COR-L47 (cell line): ENCODE results near the gene TSPAN19.
A peak's percentile ranks its signal among the peaks of the same experiment; 100 is the strongest.
"Not testable (repeated sequence)": the region's sequence is repeated elsewhere in the genome, so short reads cannot be mapped to it uniquely, and the experiment has no call there.

ENCODE experiments used
- DNase-seq: peaks from one replicate; lab custom pipeline; 2025; lab: John Stamatoyannopoulos, UW

TSPAN19 gene

DNA sequence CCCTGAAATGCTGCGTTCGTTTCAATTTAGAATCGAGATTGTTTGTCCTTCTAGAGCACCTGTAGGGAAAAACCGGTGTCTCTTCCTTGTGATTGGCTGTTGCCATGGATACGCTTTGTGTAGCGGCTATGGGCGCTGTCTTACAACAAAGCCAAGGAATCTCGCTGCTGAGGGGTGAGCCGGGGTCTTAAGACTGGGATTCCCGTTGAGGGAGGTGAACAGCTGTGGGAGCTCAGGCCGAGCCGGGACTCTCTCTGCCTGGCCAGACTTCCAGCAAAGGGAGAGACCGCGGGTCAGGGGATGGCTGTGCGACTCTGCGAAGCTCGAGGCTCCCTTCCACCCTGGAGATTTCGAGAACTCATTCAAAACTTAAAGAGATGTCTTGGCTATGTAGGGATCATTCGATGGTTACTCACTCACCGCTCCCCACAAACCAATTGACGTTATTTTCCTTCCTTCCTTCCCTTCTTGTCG, at the start of gene TSPAN19, which contains the start of gene LRRIQ1:
Gene TSPAN19, minus strand, starts transcription at position 44 of the 474 bp plus-strand sequence. CDS start 6,331 bp downstream, outside the sequence.
Gene LRRIQ1, plus strand, starts transcription at position 118 of the 474 bp plus-strand sequence. CDS start 1,826 bp downstream, outside the sequence.
- peak; percentile 93 for DNase-seq

DNA sequence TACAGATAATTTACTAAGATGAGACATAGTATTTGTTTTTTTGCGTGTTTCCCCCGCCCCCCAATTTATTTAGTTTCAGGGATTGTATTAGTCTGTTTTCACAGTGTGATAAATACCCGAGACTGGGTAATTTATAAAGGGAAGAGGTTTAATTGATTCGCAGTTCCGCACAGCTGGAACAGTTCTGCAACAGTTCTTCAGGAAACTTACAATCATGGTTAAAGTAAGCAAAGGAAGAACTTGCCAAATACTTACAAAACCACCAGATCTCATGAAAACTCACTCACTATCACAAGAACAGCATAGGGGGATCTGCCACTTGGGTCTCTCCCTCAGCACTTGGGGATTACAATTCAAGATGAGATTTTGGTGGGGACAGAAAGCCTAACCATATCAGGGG, 49.0 kb upstream of the TSPAN19 start:
- no peak for DNase-seq

DNA sequence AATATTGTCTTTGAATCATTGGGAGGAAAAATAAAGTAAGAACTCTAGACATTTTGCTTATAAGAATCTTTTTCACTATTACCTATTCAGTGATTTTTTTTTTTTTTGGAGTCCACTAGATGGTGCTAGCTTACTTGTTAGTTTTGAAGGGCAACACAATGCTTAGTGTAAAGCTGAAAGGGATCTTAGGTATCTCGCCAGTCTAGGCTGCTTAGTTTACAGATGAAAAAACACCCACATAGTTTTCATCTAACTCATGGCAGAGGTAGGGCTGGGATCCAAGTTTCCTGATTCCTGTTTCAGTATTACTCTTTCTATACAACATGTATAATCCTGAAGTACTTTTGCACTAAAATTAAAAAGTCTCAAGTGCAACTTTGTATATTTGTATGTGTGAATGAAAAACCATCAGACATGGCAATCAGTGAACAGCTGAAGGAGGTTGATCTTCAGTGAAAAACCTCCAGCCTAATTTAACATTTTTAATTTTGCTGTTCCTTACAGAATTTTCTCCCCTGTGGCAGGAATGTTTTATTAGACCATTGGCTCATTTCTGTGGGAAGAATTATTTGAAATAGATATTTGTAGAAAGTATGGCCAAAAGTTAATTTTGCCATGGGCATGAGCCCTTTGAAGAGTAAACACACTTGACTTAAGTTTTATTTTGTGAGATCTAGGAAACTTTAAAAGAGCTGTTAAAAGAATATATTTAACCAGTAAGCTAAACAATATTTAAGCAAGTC, 40.8 kb upstream of the TSPAN19 start:
- peak; percentile 35 for DNase-seq

DNA sequence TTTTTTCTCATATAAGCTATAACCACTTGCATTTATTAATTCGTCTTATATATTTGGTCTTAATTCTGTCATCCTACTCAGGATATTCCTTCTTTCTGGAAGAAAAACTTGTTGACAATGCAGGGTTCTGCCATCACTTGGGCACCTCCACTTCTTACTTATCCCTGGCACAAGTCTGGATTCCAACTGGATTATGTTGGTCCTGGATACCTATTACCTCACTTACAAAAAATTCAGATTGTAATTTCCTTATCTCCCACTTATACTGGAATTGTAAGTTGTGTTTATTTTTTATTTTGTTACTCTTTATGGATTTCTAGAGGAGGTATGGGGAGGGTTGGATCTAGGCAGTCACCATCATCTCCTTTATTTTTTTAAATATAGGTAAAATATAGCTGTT, 36.7 kb upstream of the TSPAN19 start:
- no peak for DNase-seq

DNA sequence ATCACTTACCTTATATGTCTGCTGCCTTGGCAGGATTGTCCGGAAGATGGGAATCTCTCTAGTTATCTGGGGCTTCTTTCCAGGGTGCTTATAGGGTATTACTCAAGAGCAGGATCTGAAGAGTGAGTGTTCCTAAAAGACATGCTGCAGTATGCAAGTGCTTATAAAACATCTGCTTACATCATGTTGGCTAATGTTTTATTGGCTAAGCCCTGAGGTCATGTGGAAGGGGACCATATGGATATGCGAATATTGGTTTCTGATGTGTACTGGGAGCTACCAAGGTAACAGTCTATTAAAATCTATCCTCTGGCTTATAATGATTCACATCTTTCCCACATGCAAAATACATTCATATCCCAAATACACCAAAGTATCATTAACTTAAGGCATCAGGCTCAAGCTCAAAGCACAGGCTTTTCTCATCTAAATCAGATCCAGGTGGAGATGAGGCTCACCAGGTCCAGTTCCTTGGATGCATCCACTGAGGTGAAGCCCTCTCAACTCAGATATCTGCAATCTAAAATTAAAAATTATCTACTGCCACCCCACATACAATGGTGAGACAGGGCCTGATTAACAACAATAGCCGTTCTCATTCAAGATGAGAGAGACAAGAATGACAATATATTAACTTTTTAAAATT, 29.9 kb upstream of the TSPAN19 start:
- DNase-seq = no peak

DNA sequence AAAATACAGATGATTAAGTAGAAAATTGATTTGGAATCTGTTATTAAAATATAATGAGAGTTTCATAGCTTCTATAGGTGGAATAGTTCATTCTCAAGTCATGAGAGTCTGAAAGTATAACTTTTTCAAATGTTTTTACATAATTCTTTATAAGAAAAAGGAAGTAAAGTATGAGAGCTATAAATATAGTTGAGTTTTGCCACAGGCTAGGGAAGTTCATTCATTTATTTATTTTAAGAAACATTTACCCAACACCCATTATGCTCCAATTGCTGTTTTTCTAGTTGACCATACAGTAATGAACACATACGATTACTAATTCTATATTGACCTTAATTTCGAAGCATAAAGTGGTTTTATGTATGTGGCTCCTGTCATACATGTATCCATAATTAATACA, 24.8 kb upstream of the TSPAN19 start:
- no peak for DNase-seq

DNA sequence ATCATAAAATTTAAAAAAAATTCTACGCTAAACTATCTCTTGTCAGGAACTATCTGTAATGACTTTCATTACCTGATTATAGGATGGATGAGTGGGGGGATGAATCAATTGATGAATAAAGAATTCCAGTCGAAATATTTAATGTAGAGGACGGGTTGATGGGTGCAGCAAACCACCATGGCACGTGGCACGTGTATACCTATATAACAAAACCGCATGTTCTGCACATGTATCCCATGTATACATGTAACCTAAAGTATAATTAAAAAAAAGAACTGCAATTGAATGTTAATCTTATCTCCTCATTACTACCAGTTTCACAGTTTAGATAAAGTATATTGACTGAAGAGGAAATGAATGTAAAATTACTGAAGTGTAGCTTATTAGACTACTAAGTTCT, 23.5 kb upstream of the TSPAN19 start:
- DNase-seq = no peak

DNA sequence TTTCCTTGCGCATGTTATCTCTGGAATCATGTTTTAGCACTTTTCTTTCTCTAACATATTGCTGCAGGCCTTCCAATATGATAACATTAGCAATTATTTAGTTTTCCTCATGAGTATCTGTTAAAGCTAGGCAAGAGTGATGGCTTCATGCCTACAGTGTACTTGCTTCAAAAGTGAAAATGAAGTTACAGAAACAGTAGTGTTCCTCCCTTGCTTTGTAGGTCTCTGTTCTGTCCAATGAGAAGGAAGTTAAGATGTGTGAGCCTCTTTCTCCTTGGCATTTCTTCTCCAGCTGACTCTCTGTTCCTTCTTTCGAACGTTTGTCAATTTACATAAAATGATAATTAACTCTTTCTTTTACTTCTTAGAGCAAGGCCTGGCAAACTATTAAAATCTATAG, 22.3 kb upstream of the TSPAN19 start:
- no peak for DNase-seq

DNA sequence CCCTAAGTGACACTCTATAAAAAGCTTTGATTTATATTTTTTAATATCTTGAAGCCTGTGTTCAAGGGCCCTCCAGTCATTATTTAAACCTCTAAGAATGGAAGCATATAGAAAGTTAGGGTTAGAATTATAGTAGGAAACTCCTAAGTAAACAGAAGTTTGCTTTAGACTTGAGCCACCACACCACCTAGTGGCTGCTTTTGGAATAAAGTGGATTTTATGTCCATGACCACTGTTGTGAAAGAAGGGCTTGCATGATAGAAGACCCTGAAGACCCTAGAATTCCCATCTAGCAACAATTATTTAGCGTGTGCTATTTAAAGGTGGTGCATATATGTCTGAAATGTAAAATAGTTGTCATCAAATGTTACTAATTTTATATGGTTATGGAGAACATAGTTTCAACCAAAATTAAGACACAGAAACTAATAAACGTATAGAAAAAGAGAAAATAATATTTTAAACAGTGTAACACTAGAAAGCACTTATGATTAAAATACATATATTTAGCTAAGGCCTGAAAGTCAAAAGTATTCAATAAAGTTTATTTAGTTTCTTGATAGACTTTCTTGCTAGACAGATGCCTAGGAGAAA, 21.4 kb upstream of the TSPAN19 start:
- peak; percentile 11 for DNase-seq

DNA sequence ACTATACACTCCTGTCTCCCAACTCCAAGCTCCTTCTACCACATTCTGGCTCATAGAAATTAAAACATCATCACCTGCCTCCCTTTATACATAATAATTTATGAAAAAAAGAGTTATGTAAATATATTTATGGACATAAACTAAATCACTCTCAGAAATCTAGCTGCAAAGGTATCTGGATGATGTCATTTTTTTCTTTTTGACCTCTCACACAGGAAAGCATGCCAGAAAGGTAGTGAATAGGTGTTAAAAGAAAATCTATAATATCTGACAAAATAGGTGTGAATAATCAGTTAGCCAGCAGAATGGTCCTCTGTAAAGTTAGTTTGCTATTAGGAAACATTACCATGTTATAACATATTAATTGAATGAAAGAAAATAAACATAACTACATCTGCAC, 7.8 kb upstream of the TSPAN19 start:
- DNase-seq = no peak

DNA sequence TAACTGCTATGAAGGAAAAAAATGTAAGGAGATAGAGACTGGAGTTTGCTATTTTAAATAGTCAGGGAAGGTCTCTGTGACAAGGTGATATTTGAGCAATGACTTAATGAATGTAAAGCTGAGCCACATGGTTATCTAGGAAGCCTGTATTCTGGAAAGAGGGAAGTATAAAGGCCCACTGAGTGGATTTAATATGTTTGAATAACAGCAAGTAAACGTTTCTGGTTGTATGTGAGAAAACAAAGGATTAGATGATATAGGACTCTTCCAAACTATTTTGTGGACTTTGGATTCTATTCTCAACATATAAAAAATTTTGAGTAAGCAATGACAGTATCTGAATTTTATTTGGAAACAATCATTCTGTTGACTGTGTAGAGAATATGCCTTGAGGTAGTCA, 5.3 kb upstream of the TSPAN19 start:
- DNase-seq = no peak

DNA sequence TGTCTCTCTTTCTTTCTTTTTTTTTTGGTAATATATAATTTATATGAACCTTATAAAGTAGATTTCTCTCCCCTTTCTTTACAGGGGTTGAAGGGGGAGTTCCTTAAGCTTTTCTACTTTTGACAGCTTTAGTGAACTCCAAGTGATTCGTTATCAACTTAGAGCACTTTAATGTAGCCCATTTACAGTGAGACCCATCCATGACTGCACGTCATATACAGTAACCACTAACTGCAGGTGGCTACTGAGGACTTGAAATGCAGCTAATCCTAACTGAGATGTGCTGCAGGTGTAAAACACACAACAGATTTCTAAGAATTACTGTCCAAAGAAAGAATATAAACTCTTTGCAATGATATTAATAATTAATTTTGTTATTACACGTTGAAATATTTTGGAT, 656 bp upstream of the TSPAN19 start:
- DNase-seq = no peak

DNA sequence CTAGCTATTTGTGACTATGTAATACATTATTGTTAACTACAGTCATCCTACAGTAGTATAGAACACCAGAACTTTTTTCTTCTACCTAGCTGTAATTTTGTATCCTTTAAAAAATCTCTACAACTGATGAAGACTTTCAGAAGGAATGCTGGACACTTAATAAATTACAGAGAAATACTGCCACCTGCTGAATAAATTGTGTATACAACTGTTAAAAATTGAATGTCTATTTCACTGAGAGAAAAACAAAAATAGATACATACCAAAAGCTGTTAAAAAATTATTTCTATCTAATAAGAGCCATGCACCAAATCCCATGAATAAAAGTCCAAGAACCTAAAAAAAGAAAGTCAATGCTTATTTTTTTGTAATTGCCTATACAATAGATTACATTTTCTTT, 6.6 kb downstream of the TSPAN19 start:
- peak; percentile 37 for DNase-seq

DNA sequence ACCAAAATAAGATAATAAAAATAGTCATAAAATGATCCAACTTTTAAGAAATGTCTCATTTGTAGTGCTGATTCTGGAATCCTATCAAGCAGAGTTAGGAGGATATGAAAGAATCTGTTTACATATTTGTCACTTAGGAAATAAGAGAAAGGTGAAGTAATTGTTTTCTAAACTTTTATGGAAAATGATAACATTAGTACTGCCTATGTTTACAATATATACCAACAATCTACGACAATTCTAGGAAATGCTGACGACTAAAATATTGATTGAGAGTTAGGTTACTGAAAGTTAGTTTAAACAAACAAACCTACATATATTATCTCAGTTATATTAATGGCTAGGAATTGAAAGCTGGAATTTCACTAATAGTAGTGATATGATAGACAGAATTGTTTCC, 18.0 kb downstream of the TSPAN19 start:
- no peak for DNase-seq

DNA sequence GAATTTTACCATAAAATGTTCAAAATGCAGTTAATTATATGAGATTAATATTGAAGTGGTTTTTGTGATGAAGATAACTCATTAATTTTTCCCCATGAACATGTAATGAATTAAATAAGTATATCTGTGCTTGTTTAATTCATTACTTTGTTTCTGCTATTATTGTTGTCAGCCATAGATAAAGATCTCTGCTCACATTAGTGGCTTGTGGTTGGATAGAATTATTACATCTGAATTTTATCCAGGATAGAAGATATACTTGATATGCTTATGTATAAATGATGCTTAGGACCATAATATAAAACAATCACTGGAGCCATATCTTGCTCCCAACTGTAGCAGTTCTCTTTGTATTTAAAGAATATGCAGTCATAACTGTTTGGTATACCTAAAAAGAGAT, 18.5 kb downstream of the TSPAN19 start:
- DNase-seq = no peak

DNA sequence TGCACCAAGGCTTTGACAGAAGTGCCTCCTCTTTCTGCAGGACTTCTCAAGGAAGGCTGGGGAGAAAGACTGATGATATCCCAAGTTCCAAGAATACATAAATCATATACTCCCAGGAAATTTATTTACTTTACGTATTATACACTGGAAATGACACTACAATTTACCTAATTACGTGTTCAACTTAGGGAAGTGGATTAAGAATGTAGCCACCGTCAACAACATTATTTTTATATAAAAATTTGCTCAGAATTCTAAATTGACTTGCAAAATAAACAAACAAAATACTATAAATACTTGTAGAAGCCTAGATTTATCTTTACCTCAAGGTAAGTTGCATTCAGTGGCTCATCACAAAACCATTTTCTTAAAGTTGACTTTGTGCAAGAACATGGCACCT, 18.9 kb downstream of the TSPAN19 start:
- no peak for DNase-seq

DNA sequence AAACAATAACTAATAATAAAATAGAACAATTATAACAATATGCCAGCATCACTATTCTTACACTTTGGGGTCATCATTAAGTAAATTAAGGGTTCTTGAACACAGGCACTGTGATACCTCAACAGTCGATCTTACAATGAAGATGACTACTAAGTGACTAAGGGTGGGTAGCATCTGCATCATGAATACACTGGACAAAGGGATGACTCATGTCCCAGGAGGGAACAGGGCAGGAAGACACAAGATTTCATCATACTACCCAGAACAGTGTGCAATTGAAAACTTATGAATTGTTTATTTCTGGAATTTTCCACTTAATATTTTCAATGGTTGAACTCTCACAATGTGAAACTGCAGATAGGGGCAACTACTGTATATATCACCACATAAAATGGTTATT, 19.7 kb downstream of the TSPAN19 start:
- no peak for DNase-seq

DNA sequence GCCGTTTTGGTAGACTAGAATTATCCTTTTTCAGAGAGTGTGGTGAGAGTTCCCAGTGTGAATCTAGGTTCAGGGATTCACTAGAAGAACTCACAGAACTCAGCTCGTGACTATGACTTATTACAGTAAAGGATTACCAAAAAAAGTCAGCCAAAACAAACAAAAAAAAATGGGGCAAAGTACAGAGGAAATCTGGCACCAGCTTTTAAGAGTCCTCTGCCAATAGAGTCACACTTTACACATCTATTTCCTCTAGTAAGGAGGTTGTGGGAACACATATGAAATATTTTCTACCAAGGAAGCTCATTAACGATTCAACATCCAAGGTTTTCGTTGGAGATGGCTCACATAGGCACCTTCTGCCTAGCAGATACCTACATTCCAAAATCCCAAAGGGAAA, 28.2 kb downstream of the TSPAN19 start:
- DNase-seq = no peak

DNA sequence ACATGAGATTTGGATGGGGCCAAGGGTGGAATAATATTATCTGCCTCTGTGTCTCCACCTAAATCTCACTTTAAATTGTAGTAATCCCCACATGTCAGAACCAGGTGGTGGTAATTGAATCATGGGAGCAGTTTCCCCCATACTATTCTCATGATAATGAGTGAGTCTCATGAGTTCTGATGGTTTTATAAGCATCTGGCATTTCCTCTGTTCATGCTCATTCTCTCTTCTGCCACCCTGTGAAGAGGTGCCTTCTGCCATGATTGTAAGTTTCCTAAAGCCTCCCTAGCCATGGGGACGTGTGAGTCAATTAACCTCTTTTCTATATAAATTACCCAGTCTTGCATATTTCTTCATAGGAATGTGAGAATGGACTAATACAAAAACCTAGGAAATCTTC, 29.9 kb downstream of the TSPAN19 start:
- DNase-seq = no peak

DNA sequence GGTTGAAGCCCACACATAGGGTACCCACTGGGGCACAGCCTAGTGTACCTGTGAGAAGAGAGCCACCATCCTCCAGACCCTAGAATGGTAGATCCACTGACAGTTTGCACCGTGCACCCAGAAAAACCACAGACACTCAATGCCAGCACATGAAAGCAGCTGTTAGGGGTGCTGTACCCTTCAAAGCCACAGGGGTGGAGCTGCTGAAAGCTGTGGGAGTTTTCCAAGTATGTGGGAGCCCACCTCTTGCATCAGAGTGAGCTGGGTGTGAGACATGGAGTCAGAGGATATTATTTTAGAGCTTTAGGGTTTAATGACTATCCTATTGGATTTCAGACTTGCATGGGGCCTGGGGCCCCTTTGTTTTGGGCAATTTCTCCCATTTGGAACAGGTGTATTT, 30.5 kb downstream of the TSPAN19 start:
- no peak for DNase-seq

DNA sequence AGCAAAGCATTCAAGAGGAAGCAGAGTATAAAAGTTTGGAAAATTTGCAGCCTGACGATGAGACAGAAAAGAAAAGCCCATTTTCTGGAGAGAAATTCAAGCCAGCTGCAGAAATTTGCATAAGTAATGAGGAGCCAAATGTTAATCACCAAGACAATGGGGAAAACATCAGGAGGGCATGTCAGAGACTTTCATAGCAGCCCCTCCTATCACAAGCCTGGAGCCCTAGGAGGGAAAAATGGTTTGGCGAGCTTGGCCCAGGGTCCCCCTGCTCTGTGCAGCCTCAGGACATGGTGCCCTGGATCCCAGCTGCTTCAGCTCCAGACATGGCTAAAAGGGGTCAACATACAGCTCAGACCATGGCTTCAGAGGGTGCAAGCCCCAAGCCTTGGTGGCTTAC, 31.0 kb downstream of the TSPAN19 start:
- DNase-seq = not testable (repeated sequence)

DNA sequence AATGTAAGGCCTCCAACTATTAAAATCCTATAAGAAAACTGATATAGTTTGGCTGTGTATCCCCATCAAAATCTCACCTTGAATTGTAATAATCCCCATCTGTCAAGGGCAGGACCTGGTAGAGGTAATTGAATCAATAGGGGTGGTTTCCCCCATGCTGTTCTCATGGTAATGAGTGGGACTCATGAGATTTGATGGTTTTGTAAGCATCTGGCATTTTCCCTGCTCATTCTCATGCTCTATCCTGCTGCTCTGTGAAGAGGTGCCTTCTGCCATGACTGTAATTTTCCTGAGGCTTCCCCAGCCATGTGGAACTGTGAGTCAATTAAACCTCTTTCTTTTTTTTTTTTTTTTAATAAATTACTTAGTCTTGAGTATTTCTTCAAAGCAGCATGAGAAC, 31.9 kb downstream of the TSPAN19 start:
- DNase-seq = no peak

DNA sequence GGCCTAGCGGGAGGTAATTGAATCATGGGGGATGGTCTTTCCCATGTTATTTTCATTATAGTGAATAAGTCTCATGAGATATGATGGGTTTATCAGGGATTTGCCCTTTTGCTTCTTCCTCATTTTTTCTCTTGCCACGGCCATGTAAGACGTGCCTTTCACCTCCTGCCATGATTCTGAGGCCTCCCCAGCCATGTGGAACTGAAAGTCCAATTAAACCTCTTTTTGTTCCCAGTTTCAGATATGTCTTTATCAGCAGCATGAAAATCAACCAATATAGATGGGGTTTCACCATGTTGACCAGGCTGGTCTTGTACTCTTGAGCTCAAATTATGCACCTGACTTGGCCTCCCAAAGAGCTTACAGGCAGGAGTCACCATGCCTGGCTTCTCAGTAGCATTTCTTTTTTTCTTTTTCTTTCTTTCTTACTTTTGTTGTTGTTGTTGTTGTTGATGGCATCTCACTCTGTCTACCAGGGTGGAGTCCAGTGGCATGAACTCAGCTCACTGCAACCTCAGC, 33.2 kb downstream of the TSPAN19 start:
- DNase-seq = no peak
